ENCODE measurements around the gene LPCAT1. TPM values are rescaled to one million over a fixed set of nuclear protein-coding genes. Genes with fewer than 3 reads are reported as not detected.

The LPCAT1 gene
- total and polyA plus RNA-seq, 2 of the 13 experiments (the other 11 are each of a cell fraction or from before 2014, with no cell fraction given) = 29.8 to 90.6 TPM

DNA sequence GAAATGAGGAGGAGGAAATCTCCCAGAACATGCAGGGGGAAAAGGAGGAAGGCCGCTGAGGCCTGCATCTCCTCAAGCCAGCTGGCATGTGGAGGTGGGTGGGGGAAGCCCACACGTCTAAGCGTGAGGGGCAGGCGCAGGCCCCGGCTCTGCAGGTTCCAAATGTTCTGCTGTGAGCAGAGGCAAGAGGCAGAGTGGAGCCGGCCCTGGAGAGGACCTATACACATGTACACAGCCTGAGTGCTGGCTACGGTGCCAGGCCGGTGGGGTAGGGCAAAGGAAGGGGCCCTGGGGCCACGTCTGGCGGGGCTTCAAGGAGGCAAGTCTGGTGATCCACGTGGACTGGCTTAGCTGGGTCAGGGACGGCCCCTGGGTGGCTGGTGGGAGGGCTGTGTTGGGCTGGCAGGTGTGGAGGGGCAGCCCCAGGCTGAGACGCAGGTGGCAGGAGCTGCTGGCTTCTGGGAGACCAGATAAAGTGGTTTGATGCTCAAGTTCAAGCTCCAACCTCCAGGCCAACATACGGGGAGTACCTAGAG, 26.4 kb downstream of the LPCAT1 start (continued):
- TF ChIP-seq, protein P1, sequence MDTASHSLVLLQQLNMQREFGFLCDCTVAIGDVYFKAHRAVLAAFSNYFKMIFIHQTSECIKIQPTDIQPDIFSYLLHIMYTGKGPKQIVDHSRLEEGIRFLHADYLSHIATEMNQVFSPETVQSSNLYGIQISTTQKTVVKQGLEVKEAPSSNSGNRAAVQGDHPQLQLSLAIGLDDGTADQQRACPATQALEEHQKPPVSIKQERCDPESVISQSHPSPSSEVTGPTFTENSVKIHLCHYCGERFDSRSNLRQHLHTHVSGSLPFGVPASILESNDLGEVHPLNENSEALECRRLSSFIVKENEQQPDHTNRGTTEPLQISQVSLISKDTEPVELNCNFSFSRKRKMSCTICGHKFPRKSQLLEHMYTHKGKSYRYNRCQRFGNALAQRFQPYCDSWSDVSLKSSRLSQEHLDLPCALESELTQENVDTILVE (CRISPR knock-in tag; IDR thresholded peaks at IDR 0.05) = no peak

DNA sequence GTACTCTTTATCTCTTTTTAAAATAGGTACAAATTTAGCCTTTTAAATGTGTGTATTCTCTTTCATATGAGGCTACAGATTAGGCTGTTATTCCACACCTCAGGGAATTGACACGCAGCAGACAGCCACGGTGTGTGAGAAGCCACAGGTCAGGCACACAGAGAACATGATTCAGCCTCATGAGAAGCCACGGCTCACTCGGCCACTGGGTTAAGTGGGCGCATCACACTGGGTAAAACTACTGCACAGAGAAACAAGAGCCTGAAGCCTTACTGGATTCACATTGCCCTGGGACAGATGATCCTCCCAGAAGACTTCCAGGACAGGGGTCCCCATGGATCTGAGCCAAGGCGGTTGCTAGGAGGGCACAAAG, 28.2 kb downstream of the LPCAT1 start:
- H3K4me3 ChIP-seq (replicated peaks in 1 of 3; ENCODE audit: insufficient read depth in 1 of 3, low read depth in 2 of 3, low read length in 3 of 3) = no peak overlapping the region
- no peak overlapping the region for H2AFZ ChIP-seq (ENCODE audit: low read length)
- FAIRE-seq (no peak), ATAC-seq (no peak), DNase-seq (ENCODE audit: low spot score) (no peak)
- peaks cover 15% of the 10 kb centered on the region; the same call in 1 of the 2 replicates for H4K20me1 ChIP-seq (ENCODE audit: insufficient read depth, low read length)
- H3K9ac ChIP-seq (ENCODE audit: insufficient read depth, low read depth, low read length) = no peak overlapping the region
- ChIA-PET POLR2A (no interaction called here), CTCF (ENCODE audit: low intra/inter-chr PET ratio, low total read pairs) (no interaction called here)
- no peaks in the 10 kb centered on the region for H3K9me3 ChIP-seq (ENCODE audit: low read length)
- H3K4me2 ChIP-seq (ENCODE audit: low read depth, low read length) = no peak overlapping the region
- 87% methylated on average over 5 of the region's 6 CpGs for WGBS (ENCODE audit: low lambda C conversion rate)
- peaks cover 14% of the 10 kb centered on the region for H3K79me2 ChIP-seq (ENCODE audit: insufficient read depth, low read length)
- in situ Hi-C loops (cut with HindIII; ENCODE audit: extremely low pct_ligation_motif_present, low pct_unique_long_range_greater_than_20kb) (no loop called here), intact Hi-C loops (cut with micrococcal nuclease; ENCODE audit: unreplicated experiment) (no loop called here)
- no peaks in the 10 kb centered on the region for H3K27me3 ChIP-seq (ENCODE audit: control insufficient read depth in 1 of 2, insufficient read depth in 2 of 2, low read length in 2 of 2)
- H3K36me3 ChIP-seq (replicated peaks in 1 of 2; ENCODE audit: control insufficient read depth in 1 of 2, insufficient read depth in 2 of 2, low read length in 2 of 2) = peaks cover 39 to 84% of the 10 kb centered on the region in 2 experiments
- H3K27ac ChIP-seq (ENCODE audit: extremely low read length, insufficient read depth, low read length) = no peak overlapping the region
- BruUV-seq (replicated peaks) = no TSS peak
- no peaks in the 10 kb centered on the region for H3K4me1 ChIP-seq (ENCODE audit: insufficient read depth, low read length)
- no peak for TF ChIP-seq MXI1 (IDR thresholded peaks at IDR 0.05; ENCODE audit: borderline replicate concordance, low read depth, low read length)
- TF ChIP-seq, protein P2, sequence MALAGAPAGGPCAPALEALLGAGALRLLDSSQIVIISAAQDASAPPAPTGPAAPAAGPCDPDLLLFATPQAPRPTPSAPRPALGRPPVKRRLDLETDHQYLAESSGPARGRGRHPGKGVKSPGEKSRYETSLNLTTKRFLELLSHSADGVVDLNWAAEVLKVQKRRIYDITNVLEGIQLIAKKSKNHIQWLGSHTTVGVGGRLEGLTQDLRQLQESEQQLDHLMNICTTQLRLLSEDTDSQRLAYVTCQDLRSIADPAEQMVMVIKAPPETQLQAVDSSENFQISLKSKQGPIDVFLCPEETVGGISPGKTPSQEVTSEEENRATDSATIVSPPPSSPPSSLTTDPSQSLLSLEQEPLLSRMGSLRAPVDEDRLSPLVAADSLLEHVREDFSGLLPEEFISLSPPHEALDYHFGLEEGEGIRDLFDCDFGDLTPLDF (CRISPR knock-in tag; IDR thresholded peaks at IDR 0.05) = no peak
- TF ChIP-seq FOXP1 (IDR thresholded peaks at IDR 0.05) = no peak
- TF ChIP-seq FOXP1 (CRISPR knock-in tag; IDR thresholded peaks at IDR 0.05) = no peak
- TF ChIP-seq ZSCAN9 (CRISPR knock-in tag; IDR thresholded peaks at IDR 0.05; ENCODE audit: borderline replicate concordance) = no peak
- TF ChIP-seq, protein P3, sequence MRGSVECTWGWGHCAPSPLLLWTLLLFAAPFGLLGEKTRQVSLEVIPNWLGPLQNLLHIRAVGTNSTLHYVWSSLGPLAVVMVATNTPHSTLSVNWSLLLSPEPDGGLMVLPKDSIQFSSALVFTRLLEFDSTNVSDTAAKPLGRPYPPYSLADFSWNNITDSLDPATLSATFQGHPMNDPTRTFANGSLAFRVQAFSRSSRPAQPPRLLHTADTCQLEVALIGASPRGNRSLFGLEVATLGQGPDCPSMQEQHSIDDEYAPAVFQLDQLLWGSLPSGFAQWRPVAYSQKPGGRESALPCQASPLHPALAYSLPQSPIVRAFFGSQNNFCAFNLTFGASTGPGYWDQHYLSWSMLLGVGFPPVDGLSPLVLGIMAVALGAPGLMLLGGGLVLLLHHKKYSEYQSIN (CRISPR knock-in tag; IDR thresholded peaks at IDR 0.05; ENCODE audit: borderline replicate concordance) = no peak
- TF ChIP-seq, protein P4, sequence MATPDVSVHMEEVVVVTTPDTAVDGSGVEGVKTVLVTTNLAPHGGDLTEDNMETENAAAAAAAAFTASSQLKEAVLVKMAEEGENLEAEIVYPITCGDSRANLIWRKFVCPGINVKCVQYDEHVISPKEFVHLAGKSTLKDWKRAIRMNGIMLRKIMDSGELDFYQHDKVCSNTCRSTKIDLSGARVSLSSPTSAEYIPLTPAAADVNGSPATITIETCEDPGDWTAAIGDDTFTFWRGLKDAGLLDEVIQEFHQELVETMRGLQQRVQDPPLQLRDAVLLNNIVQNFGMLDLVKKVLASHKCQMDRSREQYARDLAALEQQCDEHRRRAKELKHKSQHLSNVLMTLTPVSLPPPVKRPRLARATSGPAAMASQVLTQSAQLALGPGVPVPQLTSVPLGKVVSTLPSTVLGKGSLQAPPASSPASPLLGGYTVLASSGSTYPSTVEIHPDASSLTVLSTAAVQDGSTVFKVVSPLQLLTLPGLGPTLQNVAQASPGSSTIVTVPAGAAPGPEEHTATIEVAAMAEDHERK (CRISPR knock-in tag; IDR thresholded peaks at IDR 0.05; ENCODE audit: low read depth) = no peak
- TF ChIP-seq, protein P5, sequence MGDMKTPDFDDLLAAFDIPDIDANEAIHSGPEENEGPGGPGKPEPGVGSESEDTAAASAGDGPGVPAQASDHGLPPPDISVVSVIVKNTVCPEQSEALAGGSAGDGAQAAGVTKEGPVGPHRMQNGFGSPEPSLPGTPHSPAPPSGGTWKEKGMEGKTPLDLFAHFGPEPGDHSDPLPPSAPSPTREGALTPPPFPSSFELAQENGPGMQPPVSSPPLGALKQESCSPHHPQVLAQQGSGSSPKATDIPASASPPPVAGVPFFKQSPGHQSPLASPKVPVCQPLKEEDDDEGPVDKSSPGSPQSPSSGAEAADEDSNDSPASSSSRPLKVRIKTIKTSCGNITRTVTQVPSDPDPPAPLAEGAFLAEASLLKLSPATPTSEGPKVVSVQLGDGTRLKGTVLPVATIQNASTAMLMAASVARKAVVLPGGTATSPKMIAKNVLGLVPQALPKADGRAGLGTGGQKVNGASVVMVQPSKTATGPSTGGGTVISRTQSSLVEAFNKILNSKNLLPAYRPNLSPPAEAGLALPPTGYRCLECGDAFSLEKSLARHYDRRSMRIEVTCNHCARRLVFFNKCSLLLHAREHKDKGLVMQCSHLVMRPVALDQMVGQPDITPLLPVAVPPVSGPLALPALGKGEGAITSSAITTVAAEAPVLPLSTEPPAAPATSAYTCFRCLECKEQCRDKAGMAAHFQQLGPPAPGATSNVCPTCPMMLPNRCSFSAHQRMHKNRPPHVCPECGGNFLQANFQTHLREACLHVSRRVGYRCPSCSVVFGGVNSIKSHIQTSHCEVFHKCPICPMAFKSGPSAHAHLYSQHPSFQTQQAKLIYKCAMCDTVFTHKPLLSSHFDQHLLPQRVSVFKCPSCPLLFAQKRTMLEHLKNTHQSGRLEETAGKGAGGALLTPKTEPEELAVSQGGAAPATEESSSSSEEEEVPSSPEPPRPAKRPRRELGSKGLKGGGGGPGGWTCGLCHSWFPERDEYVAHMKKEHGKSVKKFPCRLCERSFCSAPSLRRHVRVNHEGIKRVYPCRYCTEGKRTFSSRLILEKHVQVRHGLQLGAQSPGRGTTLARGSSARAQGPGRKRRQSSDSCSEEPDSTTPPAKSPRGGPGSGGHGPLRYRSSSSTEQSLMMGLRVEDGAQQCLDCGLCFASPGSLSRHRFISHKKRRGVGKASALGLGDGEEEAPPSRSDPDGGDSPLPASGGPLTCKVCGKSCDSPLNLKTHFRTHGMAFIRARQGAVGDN (CRISPR knock-in tag; IDR thresholded peaks at IDR 0.05) = no peak
- TF ChIP-seq ARHGAP35 (CRISPR knock-in tag; IDR thresholded peaks at IDR 0.05; ENCODE audit: borderline replicate concordance) = no peak
- no peak for TF ChIP-seq ZMYM2 (CRISPR knock-in tag; IDR thresholded peaks at IDR 0.05)
- no peak for TF ChIP-seq ZBTB38 (CRISPR knock-in tag; IDR thresholded peaks at IDR 0.05)
- TF ChIP-seq, protein P6, sequence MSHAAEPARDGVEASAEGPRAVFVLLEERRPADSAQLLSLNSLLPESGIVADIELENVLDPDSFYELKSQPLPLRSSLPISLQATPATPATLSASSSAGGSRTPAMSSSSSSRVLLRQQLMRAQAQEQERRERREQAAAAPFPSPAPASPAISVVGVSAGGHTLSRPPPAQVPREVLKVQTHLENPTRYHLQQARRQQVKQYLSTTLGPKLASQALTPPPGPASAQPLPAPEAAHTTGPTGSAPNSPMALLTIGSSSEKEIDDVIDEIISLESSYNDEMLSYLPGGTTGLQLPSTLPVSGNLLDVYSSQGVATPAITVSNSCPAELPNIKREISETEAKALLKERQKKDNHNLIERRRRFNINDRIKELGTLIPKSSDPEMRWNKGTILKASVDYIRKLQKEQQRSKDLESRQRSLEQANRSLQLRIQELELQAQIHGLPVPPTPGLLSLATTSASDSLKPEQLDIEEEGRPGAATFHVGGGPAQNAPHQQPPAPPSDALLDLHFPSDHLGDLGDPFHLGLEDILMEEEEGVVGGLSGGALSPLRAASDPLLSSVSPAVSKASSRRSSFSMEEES (CRISPR knock-in tag; IDR thresholded peaks at IDR 0.05) = no peak

Measured in HepG2 (cell line).